Mesendoderm (in vitro differentiated cells): ENCODE measurements around the gene ACACB.

Experiments used
- DNase-seq: peaks from one replicate; pipeline ENCODE4 v3.0.0; 2013
- H2AK5ac ChIP-seq: 2 replicates; pipeline ENCODE4 v1.6.1; 2013; ENCODE audit warnings: low read length, inconsistent platforms
- H2BK120ac ChIP-seq: 2 replicates; pipeline ENCODE4 v1.6.1; 2013; ENCODE audit warnings: low read depth, mild to moderate bottlenecking, low read length, moderate library complexity, mixed read lengths
- H2BK15ac ChIP-seq: replicated peaks from 2 replicates; pipeline ENCODE4 v1.6.1; 2013; ENCODE audit warnings: low read depth, mild to moderate bottlenecking, moderate library complexity
- H2BK5ac ChIP-seq: 2 replicates; pipeline ENCODE4 v1.6.1; 2013; ENCODE audit warnings: low read length, inconsistent platforms
- H3K18ac ChIP-seq: 2 replicates; pipeline ENCODE4 v1.6.1; 2013; ENCODE audit warnings: mild to moderate bottlenecking, low read length, mixed read lengths
- H3K23ac ChIP-seq: one replicate; pipeline ENCODE4 v1.6.1; 2013; ENCODE audit warnings: low read length
- H3K27ac ChIP-seq: 2 replicates; pipeline ENCODE4 v1.5.1; 2013; ENCODE audit warnings: low read depth, mild to moderate bottlenecking, inconsistent platforms, low read length, moderate library complexity
- H3K27me3 ChIP-seq: 2 replicates; pipeline ENCODE4 v1.6.1; 2013; ENCODE audit warnings: low read length, control low read depth, mild to moderate bottlenecking, inconsistent platforms; ENCODE audit not compliant: insufficient read depth, poor library complexity
- H3K36me3 ChIP-seq: 2 replicates; pipeline ENCODE4 v1.6.1; 2013; ENCODE audit warnings: low read length, inconsistent platforms; ENCODE audit not compliant: control insufficient read depth, insufficient read depth
- H3K4ac ChIP-seq: one replicate; pipeline ENCODE4 v1.6.1; 2013; ENCODE audit warnings: low read depth, mild to moderate bottlenecking, low read length, moderate library complexity
- H3K4me1 ChIP-seq: 2 replicates; pipeline ENCODE4 v1.6.1; 2013; ENCODE audit warnings: low read depth, low read length, inconsistent platforms; ENCODE audit not compliant: control insufficient read depth
- H3K4me2 ChIP-seq: 2 replicates; pipeline ENCODE4 v1.6.1; 2013; ENCODE audit warnings: low read length
- H3K4me3 ChIP-seq: 2 replicates; pipeline ENCODE4 v1.5.1; 2013; ENCODE audit warnings: mild to moderate bottlenecking, low read length
- H3K56ac ChIP-seq: one replicate; pipeline ENCODE4 v1.6.1; 2013; ENCODE audit warnings: low read length
- H3K79me1 ChIP-seq: 2 replicates; pipeline ENCODE4 v1.6.1; 2013; ENCODE audit warnings: low read length, inconsistent platforms
- H3K79me2 ChIP-seq: 2 replicates; pipeline ENCODE4 v1.6.1; 2013; ENCODE audit warnings: mild to moderate bottlenecking, low read length; ENCODE audit not compliant: control insufficient read depth, insufficient read depth
- H3K9ac ChIP-seq: 2 replicates; pipeline ENCODE4 v1.6.1; 2013; ENCODE audit warnings: low read length, inconsistent platforms
- H4K5ac ChIP-seq: one replicate; pipeline ENCODE4 v1.6.1; 2013; ENCODE audit warnings: low read length
- H4K8ac ChIP-seq: one replicate; pipeline ENCODE4 v1.6.1; 2013; ENCODE audit warnings: low read depth, mild to moderate bottlenecking, control low read depth, low read length, moderate library complexity
- WGBS: extraction: QIAGEN DNeasy Blood & Tissue Kit; methylation state at CpG from one replicate; pipeline ENCODE4 v1.1.7; 2013; ENCODE audit warnings: low lambda C conversion rate, missing lambda C conversion rate; ENCODE audit not compliant: insufficient coverage; ENCODE audit errors: extremely low coverage; 5-methylcytosine and 5-hydroxymethylcytosine counted together

The ACACB gene

DNA sequence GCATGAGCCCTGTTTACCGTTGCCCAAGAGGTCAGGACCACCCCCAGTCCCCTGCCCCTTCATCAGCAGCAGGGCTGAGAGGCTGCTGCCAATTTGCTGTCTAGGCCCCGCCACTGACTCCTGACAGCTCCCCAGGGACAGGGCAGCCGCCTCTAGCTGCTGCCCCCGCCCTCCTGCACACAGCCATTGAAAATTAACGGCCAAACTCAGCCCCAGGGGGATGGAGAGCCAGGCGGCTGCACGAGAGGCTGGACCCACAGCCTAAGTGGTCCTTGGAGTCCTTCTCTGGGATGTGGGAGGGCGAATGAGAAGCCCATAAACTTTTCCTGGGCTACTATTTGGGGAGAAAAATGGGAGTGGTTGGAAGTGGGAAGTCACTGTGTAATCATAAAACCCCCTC lies 188.1 kb downstream of the ACACB start:
- H3K27ac ChIP-seq, result no peak overlapping the region
- H3K4me3 ChIP-seq, result no peak overlapping the region
- no peaks in the 10 kb centered on the region for H3K4me1 ChIP-seq
- no peak overlapping the region for H3K18ac ChIP-seq
- WGBS, result no CpG with 5 or more reads among the region's 8 CpGs
- no peak overlapping the region for H3K4ac ChIP-seq
- H3K27me3 ChIP-seq, result peaks cover 13% of the 10 kb centered on the region
- no peak overlapping the region for H2BK120ac ChIP-seq
- H3K36me3 ChIP-seq, result no peaks in the 10 kb centered on the region
- H2BK15ac ChIP-seq, result no peak overlapping the region
- H3K79me1 ChIP-seq, result no peaks in the 10 kb centered on the region
- H4K8ac ChIP-seq, result no peak overlapping the region
- H3K9ac ChIP-seq, result no peak overlapping the region
- H3K4me2 ChIP-seq, result no peak overlapping the region
- DNase-seq, result no peak
- H3K79me2 ChIP-seq, result no peaks in the 10 kb centered on the region
- no peak overlapping the region for H3K23ac ChIP-seq
- H2BK5ac ChIP-seq, result no peak overlapping the region
- no peak overlapping the region for H4K5ac ChIP-seq
- H3K56ac ChIP-seq, result no peak overlapping the region
- H2AK5ac ChIP-seq, result no peak overlapping the region

DNA sequence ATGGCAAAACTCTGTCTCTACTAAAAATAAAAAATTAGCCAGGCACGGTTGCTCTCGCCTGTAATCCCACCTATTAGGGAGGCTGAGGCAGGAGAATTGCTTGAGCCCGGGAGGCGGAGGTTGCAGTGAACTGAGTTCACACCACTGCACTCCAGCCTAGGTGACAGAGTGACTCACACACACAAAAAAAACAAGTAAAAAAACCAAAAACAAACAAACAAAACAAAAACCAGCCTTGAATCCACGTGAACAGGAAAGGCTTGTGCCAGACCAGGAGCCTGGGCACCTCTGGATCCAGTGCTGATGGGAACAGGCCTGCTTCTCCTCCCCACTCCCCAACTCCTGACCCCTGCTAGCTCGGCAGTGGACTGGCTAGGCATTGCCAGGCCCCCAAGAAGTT lies 189.2 kb downstream of the ACACB start:
- Histone ChIP-seq H3K36me3 (no peaks in the 10 kb centered on the region), H3K27ac (no peak overlapping the region), H3K9ac (no peak overlapping the region), H2BK120ac (no peak overlapping the region), H3K23ac (no peak overlapping the region), H2BK5ac (no peak overlapping the region), H3K4ac (no peak overlapping the region), H3K79me2 (no peaks in the 10 kb centered on the region), H3K4me3 (no peak overlapping the region), H4K8ac (no peak overlapping the region), H3K18ac (no peak overlapping the region), H2AK5ac (no peak overlapping the region), H2BK15ac (no peak overlapping the region), H3K79me1 (no peaks in the 10 kb centered on the region), H3K4me1 (no peaks in the 10 kb centered on the region), H3K4me2 (no peak overlapping the region), H4K5ac (no peak overlapping the region), H3K27me3 (peaks cover 20% of the 10 kb centered on the region), H3K56ac (no peak overlapping the region)
- WGBS, result no CpG with 5 or more reads among the region's 6 CpGs
- no peak for DNase-seq

DNA sequence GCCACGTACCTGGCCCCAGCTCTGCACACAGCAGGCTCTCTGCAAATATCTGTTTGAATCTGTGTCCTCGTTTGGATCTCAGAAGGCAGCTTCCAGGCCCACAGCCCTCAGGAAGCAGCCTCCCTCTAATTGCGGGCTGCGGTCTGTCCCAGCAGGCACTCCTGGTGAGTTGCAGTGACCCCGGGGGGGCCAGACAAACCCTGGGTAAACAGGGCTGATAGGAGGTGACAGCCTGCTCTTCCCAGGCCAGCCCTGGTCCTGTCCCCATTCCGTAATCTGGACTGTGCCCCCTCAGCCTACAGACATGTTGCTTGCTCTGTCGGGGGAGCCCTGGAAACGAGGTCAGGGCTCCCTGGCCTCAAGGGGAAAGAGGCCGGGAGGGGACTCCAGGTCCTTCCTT lies 190.7 kb downstream of the ACACB start:
- Histone ChIP-seq H3K4me3 (no peak overlapping the region), H2BK15ac (no peak overlapping the region), H3K27ac (no peak overlapping the region), H3K36me3 (no peaks in the 10 kb centered on the region), H2BK120ac (no peak overlapping the region), H2AK5ac (no peak overlapping the region), H3K9ac (no peak overlapping the region), H3K79me1 (no peaks in the 10 kb centered on the region), H3K56ac (no peak overlapping the region), H3K18ac (no peak overlapping the region), H3K4me2 (no peak overlapping the region), H3K27me3 (peaks cover 28% of the 10 kb centered on the region), H3K4me1 (no peaks in the 10 kb centered on the region), H3K79me2 (no peaks in the 10 kb centered on the region), H3K4ac (no peak overlapping the region), H2BK5ac (no peak overlapping the region), H4K5ac (no peak overlapping the region), H4K8ac (no peak overlapping the region), H3K23ac (no peak overlapping the region)
- WGBS, result no CpG with 5 or more reads among the region's 9 CpGs
- DNase-seq, result peak; percentile 57

DNA sequence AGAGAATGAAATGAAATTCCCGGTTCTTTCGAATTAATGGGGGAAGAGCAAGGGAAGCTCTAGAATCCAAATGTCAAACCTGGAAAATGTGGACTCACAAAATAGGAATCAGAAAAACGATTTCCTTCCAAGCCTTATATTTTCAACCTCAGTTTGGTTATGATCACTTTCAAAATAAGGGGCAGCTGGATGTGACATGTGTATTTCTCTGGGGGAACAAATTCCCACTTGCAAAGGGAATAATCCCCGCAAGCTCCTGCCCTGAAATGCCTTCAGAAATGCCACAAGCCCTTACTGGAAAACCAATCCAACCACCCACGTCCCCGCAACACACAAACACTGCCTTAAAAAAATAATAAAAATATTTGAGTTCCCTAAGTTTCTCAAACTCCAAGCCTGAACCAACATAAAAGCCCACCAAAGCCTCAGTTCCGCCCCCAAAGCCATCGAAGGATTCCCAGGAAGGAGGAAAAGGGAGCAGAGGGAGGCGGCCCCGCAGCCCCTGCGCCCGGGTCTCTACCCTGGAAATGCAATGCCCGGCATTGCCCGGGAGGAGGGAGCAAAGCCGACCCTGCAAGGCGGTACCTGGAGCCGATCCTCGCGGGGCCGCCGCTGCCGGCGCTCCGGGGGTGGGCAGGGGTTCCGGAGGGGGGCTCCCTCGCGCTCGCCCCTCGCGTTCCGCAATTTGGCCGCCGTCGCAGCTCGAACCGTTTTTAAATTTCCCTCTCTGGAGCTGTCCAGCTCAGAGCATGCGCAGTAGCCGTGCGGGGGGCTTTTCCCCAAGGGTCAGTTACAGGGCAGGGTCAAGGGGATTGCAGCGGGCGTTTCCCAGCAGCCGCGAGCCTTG lies 192.4 kb downstream of the ACACB start, which contains the start of gene FOXN4:
Gene FOXN4, minus strand, starts transcription at position 751 of the 847 bp plus-strand sequence. CDS start 963 bp downstream, outside the sequence.
- no peak within 1 kb of the TSS for H2AK5ac ChIP-seq
- H3K4me1 ChIP-seq, result no peaks in the 10 kb centered on the region
- no peak within 1 kb of the TSS for H3K4ac ChIP-seq
- no peak within 1 kb of the TSS for H2BK15ac ChIP-seq
- no CpG with 5 or more reads among the region's 43 CpGs for WGBS
- H2BK120ac ChIP-seq, result no peak within 1 kb of the TSS
- peak within 1 kb of the TSS; percentile 34 for H3K56ac ChIP-seq
- H3K27me3 ChIP-seq, result peaks cover 30% of the 10 kb centered on the region
- no peak within 1 kb of the TSS for H4K5ac ChIP-seq
- no peak within 1 kb of the TSS for H2BK5ac ChIP-seq
- no peak within 1 kb of the TSS for H3K23ac ChIP-seq
- no peak within 1 kb of the TSS for H3K27ac ChIP-seq
- DNase-seq, result peak; percentile 43
- H3K79me2 ChIP-seq, result no peaks in the 10 kb centered on the region
- no peak within 1 kb of the TSS for H3K18ac ChIP-seq
- no peak within 1 kb of the TSS for H4K8ac ChIP-seq
- H3K79me1 ChIP-seq, result no peaks in the 10 kb centered on the region
- peak within 1 kb of the TSS; percentile 20 for H3K4me3 ChIP-seq
- peak within 1 kb of the TSS; percentile 27 for H3K9ac ChIP-seq
- H3K4me2 ChIP-seq, result peak within 1 kb of the TSS; percentile 61
- no peaks in the 10 kb centered on the region for H3K36me3 ChIP-seq

DNA sequence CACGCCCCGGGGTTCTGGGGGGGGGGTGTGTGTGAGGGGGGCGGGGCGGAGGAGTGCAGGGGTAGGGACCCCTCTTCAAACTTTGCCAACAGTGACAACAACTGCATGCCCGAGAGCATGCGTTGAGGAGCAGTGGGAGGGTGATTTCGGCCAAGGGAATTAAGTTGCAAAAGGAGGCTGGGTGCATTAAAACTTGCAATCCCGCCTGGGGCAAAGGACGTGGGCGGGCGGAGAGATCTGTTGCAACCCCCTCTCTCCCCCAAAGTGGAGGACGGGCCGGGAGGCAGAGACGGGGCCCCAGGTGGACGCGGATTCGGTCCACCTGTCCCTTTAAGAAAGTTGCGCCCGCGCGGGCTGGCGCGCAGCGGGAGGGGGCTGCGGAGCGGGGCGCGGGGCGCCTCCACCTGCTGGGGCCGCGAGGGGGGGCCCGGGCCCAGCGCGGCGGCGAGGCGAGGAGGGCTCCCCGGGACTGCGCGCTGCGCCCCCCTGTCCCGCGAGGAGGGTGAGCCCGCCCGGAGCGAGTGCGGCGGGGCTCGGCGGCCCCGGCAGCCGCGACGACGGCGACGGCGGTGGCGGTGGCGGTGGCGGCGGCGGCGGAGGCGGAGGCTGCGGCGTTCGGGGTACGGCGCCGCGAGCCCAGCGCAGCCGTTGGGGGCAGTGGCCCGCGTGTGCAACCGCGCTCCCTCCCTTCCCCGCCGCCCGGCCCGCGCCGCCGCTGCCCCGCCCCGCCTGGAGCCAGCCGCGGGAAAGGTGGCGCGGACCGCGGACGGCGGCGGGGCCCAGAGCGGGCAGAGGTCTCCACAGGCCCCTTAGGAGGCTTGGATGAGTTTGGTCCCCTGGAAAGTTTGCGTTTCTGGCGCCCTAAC lies 193.2 kb downstream of the ACACB start:
- Histone ChIP-seq H3K4ac (no peak overlapping the region), H3K4me2 (peak overlapping the region; percentile 61), H3K27me3 (peaks cover 30% of the 10 kb centered on the region), H2BK120ac (no peak overlapping the region), H2BK15ac (no peak overlapping the region), H3K23ac (no peak overlapping the region), H3K4me3 (peak overlapping the region; percentile 20), H3K36me3 (no peaks in the 10 kb centered on the region), H4K8ac (no peak overlapping the region), H3K4me1 (no peaks in the 10 kb centered on the region), H3K79me1 (no peaks in the 10 kb centered on the region), H3K56ac (peak overlapping the region; percentile 34), H3K18ac (no peak overlapping the region), H3K79me2 (no peaks in the 10 kb centered on the region), H3K9ac (peak overlapping the region; percentile 27), H2BK5ac (no peak overlapping the region), H2AK5ac (no peak overlapping the region), H3K27ac (no peak overlapping the region), H4K5ac (no peak overlapping the region)
- no CpG with 5 or more reads among the region's 99 CpGs for whole genome bisulfite sequencing
- DNase-seq, result peak; percentile 39
